NCI-H524 (cell line): Measurements from ENCODE around the gene GALNTL6.
"Not testable (repeated sequence)": the region's sequence is repeated elsewhere in the genome, so short reads cannot be mapped to it uniquely, and the experiment has no call there.

Source experiments
- DNase-seq, 2 experiments: peaks; one replicate each; lab custom pipeline; 2025; lab: John Stamatoyannopoulos, UW

The GALNTL6 gene

GRCh38 chr4:172393220-172393619, 580.0 kb downstream of the GALNTL6 start:
- no peak for DNase-seq

- DNase-seq = no peak
Observed at GRCh38 chr4:172404676-172405075, 591.5 kb downstream of the GALNTL6 start.

- DNase-seq = no peak
Observed at GRCh38 chr4:172410363-172410762, 597.2 kb downstream of the GALNTL6 start.

- no peak for DNase-seq
Observed at GRCh38 chr4:172411149-172411548, 597.9 kb downstream of the GALNTL6 start.

- no peak for DNase-seq
Observed at GRCh38 chr4:172412851-172413580, 599.8 kb downstream of the GALNTL6 start.

GRCh38 chr4:172428979-172429378, 615.8 kb downstream of the GALNTL6 start:
- not testable (repeated sequence) for DNase-seq

- DNase-seq = no peak
Observed at GRCh38 chr4:172480471-172480870, 667.3 kb downstream of the GALNTL6 start.

GRCh38 chr4:172481802-172482508, 668.8 kb downstream of the GALNTL6 start:
- DNase-seq = no peak

- no peak for DNase-seq
Observed at GRCh38 chr4:172485007-172485406, 671.8 kb downstream of the GALNTL6 start.

GRCh38 chr4:172486531-172486930, 673.3 kb downstream of the GALNTL6 start:
- DNase-seq = no peak

- DNase-seq = peak; percentile 18 to 39
Observed at GRCh38 chr4:172489861-172490260, 676.7 kb downstream of the GALNTL6 start.

GRCh38 chr4:172495769-172496168, 682.6 kb downstream of the GALNTL6 start:
- DNase-seq = no peak

GRCh38 chr4:172497321-172497720, 684.1 kb downstream of the GALNTL6 start:
- no peak for DNase-seq

- DNase-seq = no peak
Observed at GRCh38 chr4:172514011-172514410, 700.8 kb downstream of the GALNTL6 start.

GRCh38 chr4:172514801-172515200, 701.6 kb downstream of the GALNTL6 start:
- DNase-seq = no peak

- DNase-seq = no peak
Observed at GRCh38 chr4:172515266-172515879, 702.2 kb downstream of the GALNTL6 start.

GRCh38 chr4:172517391-172517790, 704.2 kb downstream of the GALNTL6 start:
- DNase-seq = no peak

- no peak for DNase-seq
Observed at GRCh38 chr4:172521248-172521647, 708.0 kb downstream of the GALNTL6 start.

GRCh38 chr4:172521680-172522079, 708.5 kb downstream of the GALNTL6 start:
- no peak for DNase-seq

- no peak for DNase-seq
Observed at GRCh38 chr4:172543249-172543648, 730.0 kb downstream of the GALNTL6 start.

GRCh38 chr4:172546782-172547181, 733.6 kb downstream of the GALNTL6 start:
- DNase-seq = no peak

- DNase-seq = peak; percentile 84 to 94
Observed at GRCh38 chr4:172547724-172548123, 734.5 kb downstream of the GALNTL6 start.

- DNase-seq = no peak
Observed at GRCh38 chr4:172553216-172553615, 740.0 kb downstream of the GALNTL6 start.
